Uterus (tissue), 2 donors: ENCODE results near the gene SNX13.

Experiments
- CTCF ChIP-seq, 4 experiments: fragments of 200-600 bp in 2 of 4; fragments of 450-650 bp in 2 of 4; sonication (generic) in 2 of 4; IDR thresholded peaks; one replicate each; pipeline ENCODE4 v1.5.1; 2016 to 2019; ENCODE audit warnings: antibody characterized with exemption in 4 of 4, mild to moderate bottlenecking in 2 of 4, moderate library complexity in 1 of 4
- POLR2A ChIP-seq, 2 donors: fragments of 450-650 bp; IDR thresholded peaks; one replicate each; pipeline ENCODE4 v1.6.1; 2016; ENCODE audit warnings: antibody characterized with exemption in 2 of 2, mild to moderate bottlenecking in 1 of 2, moderate library complexity in 1 of 2

- TF ChIP-seq CTCF (IDR thresholded peaks at IDR 0.05): no peak
- TF ChIP-seq POLR2A (IDR thresholded peaks at IDR 0.05): no peak
Observed at GRCh38 chr7:17928055-17928454, 12.2 kb downstream of the SNX13 start.
